Measurements from ENCODE around the gene CDC42BPA. TPM values are rescaled to one million over a fixed set of nuclear protein-coding genes. Genes with fewer than 3 reads are reported as not detected.
A peak's percentile ranks its signal among the peaks of the same experiment; 100 is the strongest.

Gene CDC42BPA
- total and polyA plus RNA-seq, 3 experiments from 2014 or later, result 0.42 to 0.72 (median 0.44) TPM

DNA sequence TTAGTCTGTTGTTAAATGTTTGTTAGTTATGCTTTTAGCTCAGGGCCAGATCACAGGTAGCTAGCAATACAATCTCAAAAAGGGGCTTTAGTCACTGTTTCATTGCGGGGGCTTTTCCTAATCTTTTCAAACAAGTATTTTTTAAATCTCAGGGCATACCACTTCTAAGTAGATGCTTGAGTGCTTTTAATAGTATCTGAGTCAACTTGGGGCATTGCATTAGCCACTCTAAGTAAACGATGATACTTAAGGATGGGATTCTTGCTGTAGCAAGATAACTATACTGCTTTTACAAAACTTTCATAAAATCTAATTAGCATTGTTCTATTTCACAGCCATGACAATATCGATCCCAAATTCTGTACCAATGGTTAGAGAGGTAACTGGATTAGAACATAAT is 11.6 kb downstream of the CDC42BPA start:
- ChIA-PET CTCF (no interaction called here), POLR2A (no interaction called here)
- H3K4me1 ChIP-seq (ENCODE audit: insufficient read depth, low read length), result no peaks in the 10 kb centered on the region
- peaks cover 0 to 1% (median 0%) of the 10 kb centered on the region in 5 donors for H3K9me3 Mint-ChIP-seq
- H3K27ac ChIP-seq (ENCODE audit: low read depth, low read length), result no peak overlapping the region
- H3K4me1 Mint-ChIP-seq, result no peaks in the 10 kb centered on the region
- no peak overlapping the region for H3K27ac Mint-ChIP-seq
- H3K4me3 ChIP-seq (ENCODE audit: low read length), result no peak overlapping the region
- H3K4me3 Mint-ChIP-seq, result no peak overlapping the region
- no peak for DNase-seq
- no peaks in the 10 kb centered on the region for H3K9me3 ChIP-seq (ENCODE audit: low read length)
- no peaks in the 10 kb centered on the region for H3K27me3 ChIP-seq (ENCODE audit: insufficient read depth, low read length, poor library complexity, severe bottlenecking)
- no peaks in the 10 kb centered on the region for H3K36me3 ChIP-seq (ENCODE audit: insufficient read depth, low read length)
- peaks cover 23 to 67% of the 10 kb centered on the region in 2 donors for H3K27me3 Mint-ChIP-seq
- H3K36me3 Mint-ChIP-seq, result peaks cover 0 to 1% (median 0%) of the 10 kb centered on the region in 3 donors

DNA sequence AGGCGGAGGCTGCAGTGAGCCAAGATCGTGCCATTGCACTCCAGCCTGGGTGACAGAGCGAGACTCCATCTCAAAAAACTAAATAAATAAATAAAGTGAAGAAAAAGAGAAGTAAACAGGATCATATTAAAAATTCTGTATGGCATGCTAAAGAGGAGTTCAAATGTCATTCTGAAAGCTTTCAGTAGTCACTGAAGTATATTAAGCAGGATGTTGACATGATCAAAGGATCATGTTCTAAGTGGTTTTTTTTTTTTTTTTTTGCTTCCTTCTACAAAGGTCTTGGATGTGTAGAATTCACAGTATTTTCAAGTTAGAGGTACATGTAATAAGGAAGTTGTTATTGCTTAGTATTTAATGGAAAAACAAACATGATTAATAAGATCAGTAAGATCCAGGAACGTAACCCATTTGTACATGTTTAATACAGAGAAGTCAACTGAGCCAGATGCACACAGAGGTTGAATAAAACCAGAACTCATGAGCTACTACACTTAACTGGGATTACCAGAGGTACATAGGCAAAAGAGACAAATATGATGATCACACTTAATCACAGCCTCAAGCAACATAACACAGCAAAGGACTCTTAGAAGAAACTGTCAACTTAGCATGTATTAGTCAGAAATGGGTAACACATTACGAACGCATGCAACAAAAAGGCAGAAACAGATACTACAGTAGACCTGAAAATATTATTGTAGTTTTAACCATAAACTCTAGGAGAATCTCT is 12.2 kb downstream of the CDC42BPA start:
- Mint-ChIP-seq H3K27me3 (peaks cover 25 to 62% of the 10 kb centered on the region in 2 donors), H3K4me3 (no peak overlapping the region), H3K4me1 (no peaks in the 10 kb centered on the region), H3K9me3 (peaks cover 0 to 1% (median 0%) of the 10 kb centered on the region in 5 donors), H3K27ac (no peak overlapping the region), H3K36me3 (peaks cover 0 to 1% (median 0%) of the 10 kb centered on the region in 3 donors)
- no peak for DNase-seq
- CTCF ChIA-PET, result no interaction called here
- POLR2A ChIA-PET, result no interaction called here
- Histone ChIP-seq H3K4me3 (ENCODE audit: low read length) (no peak overlapping the region), H3K9me3 (ENCODE audit: low read length) (no peaks in the 10 kb centered on the region), H3K4me1 (ENCODE audit: insufficient read depth, low read length) (no peaks in the 10 kb centered on the region), H3K36me3 (ENCODE audit: insufficient read depth, low read length) (no peaks in the 10 kb centered on the region), H3K27me3 (ENCODE audit: insufficient read depth, low read length, poor library complexity, severe bottlenecking) (no peaks in the 10 kb centered on the region), H3K27ac (ENCODE audit: low read depth, low read length) (no peak overlapping the region)

DNA sequence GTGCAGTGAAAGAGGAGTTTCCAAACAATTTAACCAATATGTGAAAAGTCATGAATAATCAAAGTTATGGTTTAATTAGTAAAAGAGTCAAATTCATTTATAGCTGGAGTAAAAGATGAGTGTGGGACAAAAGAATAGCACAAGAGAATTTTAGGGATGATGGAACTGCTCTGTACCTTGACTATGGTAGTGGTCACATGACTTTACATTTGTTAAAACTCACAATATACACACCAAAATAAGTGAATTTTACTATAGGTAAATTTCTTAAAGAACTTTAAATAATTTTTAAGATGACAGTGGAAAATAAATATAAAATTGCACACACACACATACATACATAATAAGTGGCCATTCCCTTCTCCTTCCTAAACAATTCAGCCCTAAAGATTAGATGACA is 13.6 kb downstream of the CDC42BPA start:
- Mint-ChIP-seq H3K27me3 (peaks cover 22 to 50% of the 10 kb centered on the region in 2 donors), H3K27ac (no peak overlapping the region), H3K4me1 (no peaks in the 10 kb centered on the region), H3K9me3 (no peaks in the 10 kb centered on the region), H3K36me3 (no peaks in the 10 kb centered on the region), H3K4me3 (no peak overlapping the region)
- no peak for DNase-seq
- ChIA-PET CTCF (no interaction called here), POLR2A (interaction anchor here (0.6 kb wide), 1 partner anchor 112 kb away, joined by 3 read pairs; no protein-coding TSS in a partner anchor)
- Histone ChIP-seq H3K4me3 (ENCODE audit: low read length) (no peak overlapping the region), H3K9me3 (ENCODE audit: low read length) (no peaks in the 10 kb centered on the region), H3K27ac (ENCODE audit: low read depth, low read length) (no peak overlapping the region), H3K27me3 (ENCODE audit: insufficient read depth, low read length, poor library complexity, severe bottlenecking) (no peaks in the 10 kb centered on the region), H3K36me3 (ENCODE audit: insufficient read depth, low read length) (no peaks in the 10 kb centered on the region), H3K4me1 (ENCODE audit: insufficient read depth, low read length) (no peaks in the 10 kb centered on the region)

DNA sequence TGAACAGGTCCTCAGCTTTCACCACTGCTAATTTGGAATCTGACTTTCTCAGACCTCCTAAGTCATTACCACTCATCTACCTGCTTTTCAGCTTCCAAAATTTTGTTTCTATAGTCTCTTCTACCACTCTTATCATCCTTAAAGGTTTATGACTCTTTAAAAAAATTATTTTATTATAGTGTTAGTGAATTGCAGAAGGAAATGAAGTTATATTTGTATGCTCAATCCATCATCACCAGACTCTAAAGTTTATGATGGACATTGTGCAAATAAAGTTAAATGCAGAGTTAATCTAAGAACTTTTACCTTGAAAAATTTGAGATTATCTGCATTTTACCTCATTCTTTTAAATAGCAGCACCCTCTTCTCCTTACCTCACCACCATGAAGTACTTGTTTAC is 14.6 kb downstream of the CDC42BPA start:
- ChIA-PET POLR2A (no interaction called here), CTCF (no interaction called here)
- H3K4me3 ChIP-seq (ENCODE audit: low read length), result no peak overlapping the region
- no peaks in the 10 kb centered on the region for H3K27me3 ChIP-seq (ENCODE audit: insufficient read depth, low read length, poor library complexity, severe bottlenecking)
- Mint-ChIP-seq H3K4me1 (no peaks in the 10 kb centered on the region), H3K9me3 (no peaks in the 10 kb centered on the region), H3K4me3 (no peak overlapping the region), H3K27me3 (peaks cover 19 to 41% of the 10 kb centered on the region in 2 donors), H3K36me3 (no peaks in the 10 kb centered on the region), H3K27ac (no peak overlapping the region)
- H3K27ac ChIP-seq (ENCODE audit: low read depth, low read length), result no peak overlapping the region
- DNase-seq, result no peak
- H3K36me3 ChIP-seq (ENCODE audit: insufficient read depth, low read length), result no peaks in the 10 kb centered on the region
- H3K4me1 ChIP-seq (ENCODE audit: insufficient read depth, low read length), result no peaks in the 10 kb centered on the region
- no peaks in the 10 kb centered on the region for H3K9me3 ChIP-seq (ENCODE audit: low read length)

DNA sequence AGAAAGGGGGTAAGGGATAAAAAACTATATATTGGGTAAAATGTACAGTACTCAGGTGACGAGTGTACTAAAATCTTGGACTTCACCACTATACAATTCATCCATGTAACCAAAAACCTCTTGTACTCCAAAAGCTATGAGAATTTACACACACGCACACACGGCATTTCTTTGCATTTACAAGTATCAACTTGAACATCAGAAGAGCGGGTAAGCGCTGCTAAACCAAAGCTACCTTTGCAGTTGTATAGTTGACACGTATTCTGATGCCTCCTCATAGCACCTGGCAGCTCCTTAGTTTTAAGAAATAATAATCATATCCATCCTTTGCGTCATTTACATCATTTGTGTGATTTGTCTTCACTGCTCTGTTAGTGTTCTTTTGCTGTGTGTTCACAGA is 17.6 kb downstream of the CDC42BPA start:
- peaks cover 12 to 36% of the 10 kb centered on the region in 2 donors for H3K27me3 Mint-ChIP-seq
- ChIA-PET POLR2A (no interaction called here), CTCF (no interaction called here)
- Histone ChIP-seq H3K36me3 (ENCODE audit: insufficient read depth, low read length) (no peaks in the 10 kb centered on the region), H3K27me3 (ENCODE audit: insufficient read depth, low read length, poor library complexity, severe bottlenecking) (no peaks in the 10 kb centered on the region), H3K4me1 (ENCODE audit: insufficient read depth, low read length) (no peaks in the 10 kb centered on the region), H3K4me3 (ENCODE audit: low read length) (no peak overlapping the region), H3K9me3 (ENCODE audit: low read length) (no peaks in the 10 kb centered on the region), H3K27ac (ENCODE audit: low read depth, low read length) (no peak overlapping the region)
- no peak overlapping the region for H3K4me3 Mint-ChIP-seq
- no peaks in the 10 kb centered on the region for H3K4me1 Mint-ChIP-seq
- peaks cover 0 to 6% (median 0%) of the 10 kb centered on the region in 5 donors for H3K9me3 Mint-ChIP-seq
- DNase-seq, result no peak
- H3K27ac Mint-ChIP-seq, result no peak overlapping the region
- H3K36me3 Mint-ChIP-seq, result no peaks in the 10 kb centered on the region

DNA sequence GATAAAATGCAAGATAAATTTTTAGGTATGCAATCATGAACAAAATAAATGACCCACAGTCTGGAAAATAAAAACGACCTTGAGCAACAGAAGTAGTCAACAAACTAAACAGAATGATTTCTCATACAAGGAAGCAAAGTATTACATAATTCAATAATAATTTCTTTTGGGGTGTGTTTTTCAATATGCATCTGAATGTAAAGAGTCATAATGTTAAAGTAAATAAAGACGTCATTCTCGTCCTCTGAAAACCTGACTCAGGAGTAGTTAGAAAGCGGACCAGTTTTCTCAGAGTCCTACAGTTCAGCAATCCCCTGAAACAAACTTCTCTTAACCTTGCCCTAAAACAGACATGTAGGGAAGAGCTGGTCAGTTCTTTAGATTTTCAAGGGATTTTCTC is 18.6 kb downstream of the CDC42BPA start:
- Histone ChIP-seq H3K4me1 (ENCODE audit: insufficient read depth, low read length) (no peaks in the 10 kb centered on the region), H3K27me3 (ENCODE audit: insufficient read depth, low read length, poor library complexity, severe bottlenecking) (no peaks in the 10 kb centered on the region), H3K36me3 (ENCODE audit: insufficient read depth, low read length) (no peaks in the 10 kb centered on the region), H3K9me3 (ENCODE audit: low read length) (no peaks in the 10 kb centered on the region), H3K4me3 (ENCODE audit: low read length) (no peak overlapping the region), H3K27ac (ENCODE audit: low read depth, low read length) (no peak overlapping the region)
- POLR2A ChIA-PET, result no interaction called here
- Mint-ChIP-seq H3K36me3 (no peaks in the 10 kb centered on the region), H3K27ac (no peak overlapping the region), H3K9me3 (peaks cover 0 to 6% (median 2%) of the 10 kb centered on the region in 5 donors), H3K4me3 (no peak overlapping the region), H3K27me3 (peaks cover 15 to 31% of the 10 kb centered on the region in 2 donors), H3K4me1 (no peaks in the 10 kb centered on the region)
- CTCF ChIA-PET, result no interaction called here
- no peak for DNase-seq

DNA sequence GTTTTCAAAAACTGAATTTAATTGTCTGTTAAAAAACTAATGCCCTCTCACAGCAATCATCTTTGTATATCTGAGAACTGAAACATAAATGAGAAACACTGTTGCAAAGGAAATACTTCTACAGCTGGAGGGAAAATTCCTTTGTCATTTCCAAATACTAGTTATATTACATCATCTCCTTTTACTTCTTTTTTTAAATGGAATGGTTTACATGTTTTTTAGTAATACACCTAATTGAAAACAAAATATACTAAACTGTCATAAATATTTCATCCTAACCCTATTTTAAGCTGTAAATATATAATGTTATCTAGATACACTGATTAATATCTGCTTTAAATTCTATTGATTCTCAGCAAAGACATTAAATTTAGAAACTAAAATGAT is 19.1 kb downstream of the CDC42BPA start:
- Mint-ChIP-seq H3K27me3 (peaks cover 15 to 28% of the 10 kb centered on the region in 2 donors), H3K4me3 (no peak overlapping the region), H3K4me1 (no peaks in the 10 kb centered on the region), H3K27ac (no peak overlapping the region), H3K9me3 (peaks cover 0 to 6% (median 2%) of the 10 kb centered on the region in 5 donors), H3K36me3 (no peaks in the 10 kb centered on the region)
- H3K9me3 ChIP-seq (ENCODE audit: low read length), result no peaks in the 10 kb centered on the region
- POLR2A ChIA-PET, result no interaction called here
- no peaks in the 10 kb centered on the region for H3K27me3 ChIP-seq (ENCODE audit: insufficient read depth, low read length, poor library complexity, severe bottlenecking)
- peak overlapping the region; percentile 49 for H3K27ac ChIP-seq (ENCODE audit: low read depth, low read length)
- H3K36me3 ChIP-seq (ENCODE audit: insufficient read depth, low read length), result no peaks in the 10 kb centered on the region
- no peak overlapping the region for H3K4me3 ChIP-seq (ENCODE audit: low read length)
- CTCF ChIA-PET, result no interaction called here
- no peak for DNase-seq
- no peaks in the 10 kb centered on the region for H3K4me1 ChIP-seq (ENCODE audit: insufficient read depth, low read length)

DNA sequence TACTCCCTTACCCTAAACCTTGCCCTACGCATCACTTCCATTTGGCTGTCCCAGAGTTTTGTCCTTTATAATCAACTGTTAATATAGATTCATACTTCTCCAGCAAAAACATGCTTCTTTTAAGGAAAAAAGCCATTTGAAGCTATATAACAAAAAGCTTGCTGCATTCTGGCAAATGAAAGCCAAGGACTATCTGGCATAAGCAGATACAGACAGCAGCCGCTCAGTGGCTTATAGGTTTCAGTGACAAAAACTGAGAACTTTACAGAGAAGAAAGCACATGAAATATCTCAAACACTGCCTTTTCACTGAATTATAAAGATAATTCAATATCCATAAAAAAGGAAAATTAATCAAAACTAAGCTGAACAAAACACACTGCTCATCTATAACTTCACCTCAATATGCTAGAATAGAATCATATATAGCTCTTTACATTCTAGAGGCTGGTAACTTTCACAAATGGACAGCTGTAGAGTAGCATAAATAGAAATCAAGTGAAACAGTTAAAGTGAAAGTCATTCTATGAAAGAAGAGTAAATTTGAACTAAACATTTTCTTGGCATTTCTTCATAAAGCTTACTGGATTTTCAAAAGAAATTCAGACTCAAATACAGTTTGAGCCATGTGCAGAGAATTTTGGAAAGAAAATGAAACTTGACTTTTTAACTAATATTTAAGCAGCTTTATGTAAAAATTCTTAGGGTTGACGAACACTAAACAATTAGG is 19.6 kb downstream of the CDC42BPA start:
- DNase-seq, result no peak
- Histone ChIP-seq H3K9me3 (ENCODE audit: low read length) (no peaks in the 10 kb centered on the region), H3K4me1 (ENCODE audit: insufficient read depth, low read length) (no peaks in the 10 kb centered on the region), H3K27me3 (ENCODE audit: insufficient read depth, low read length, poor library complexity, severe bottlenecking) (no peaks in the 10 kb centered on the region), H3K27ac (ENCODE audit: low read depth, low read length) (peak overlapping the region; percentile 49), H3K36me3 (ENCODE audit: insufficient read depth, low read length) (no peaks in the 10 kb centered on the region), H3K4me3 (ENCODE audit: low read length) (no peak overlapping the region)
- no peaks in the 10 kb centered on the region for H3K4me1 Mint-ChIP-seq
- no peak overlapping the region for H3K27ac Mint-ChIP-seq
- CTCF ChIA-PET, result no interaction called here
- POLR2A ChIA-PET, result no interaction called here
- H3K36me3 Mint-ChIP-seq, result no peaks in the 10 kb centered on the region
- peaks cover 12 to 26% of the 10 kb centered on the region in 2 donors for H3K27me3 Mint-ChIP-seq
- H3K4me3 Mint-ChIP-seq, result no peak overlapping the region
- peaks cover 0 to 6% (median 2%) of the 10 kb centered on the region in 5 donors for H3K9me3 Mint-ChIP-seq
